GM12878 (cell line): ENCODE data around the gene UNC5B. TPM values are rescaled to one million over a fixed set of nuclear protein-coding genes. Genes with fewer than 3 reads are reported as not detected.
"Not testable (repeated sequence)": the region's sequence is repeated elsewhere in the genome, so short reads cannot be mapped to it uniquely, and the experiment has no call there.

Experiments
- ATAC-seq: fragments of 200-7000 bp; cut with Tn5 transposase; 3 replicates; pipeline ENCODE4 v1.9.1; 2020; ENCODE audit warnings: mild to moderate bottlenecking, moderate library complexity
- BruUV-seq: library from RNA; stranded (reverse); fragments of 400-500 nt; replicated peaks from 2 replicates; lab custom pipeline; 2021; lab: Mats Ljungman, UMichigan
- CTCF ChIA-PET: fragments of 300-600 bp; sonication (Branson Sonifier 250); formaldehyde crosslinking; extraction: SDS; loops from one replicate; lab custom pipeline; 2021; ENCODE audit warnings: inconsistent platforms; lab: Yijun Ruan, JAX
- POLR2A ChIA-PET: fragments of 350-600 bp; formaldehyde crosslinking; extraction: SDS; loops from one replicate; lab custom pipeline; 2021; ENCODE audit warnings: inconsistent platforms; lab: Charles Lee
- RAD21 ChIA-PET: fragments of 300-600 bp; sonication (Branson Sonifier 250); formaldehyde crosslinking; loops from one replicate; lab custom pipeline; 2023; ENCODE audit warnings: antibody characterized with exemption; ENCODE audit not compliant: unreplicated experiment; lab: Charles Lee
- SMC1A ChIA-PET: fragments of 300-600 bp; sonication (Branson Sonifier 250); formaldehyde crosslinking; loops from one replicate; lab custom pipeline; 2023; ENCODE audit not compliant: unreplicated experiment, uncharacterized antibody; lab: Charles Lee
- DNase-seq: peaks from one replicate; pipeline ENCODE4 v3.0.0-alpha.2; 2011; ENCODE audit warnings: low read depth, low spot score
- FAIRE-seq: peaks from 3 replicates; lab custom pipeline; 2011; peaks lifted over from hg19 to GRCh38; lab: Jason Lieb, UNC
- H2AFZ ChIP-seq: 2 replicates; pipeline ENCODE4 v1.6.0; 2011; ENCODE audit warnings: low read depth, low read length, control low read depth; ENCODE audit not compliant: control insufficient read depth
- H3K27ac ChIP-seq: 2 replicates; pipeline ENCODE4 v1.5.1; 2011; ENCODE audit warnings: control low read depth; ENCODE audit not compliant: control insufficient read depth, insufficient read depth
- H3K27me3 ChIP-seq, 2 experiments: replicated peaks in 1 of 2; 2 replicates each; pipeline versions ENCODE4 v1.6.0 to v1.6.1; 2011; ENCODE audit warnings: low read length in 1 of 2; ENCODE audit not compliant: control insufficient read depth in 2 of 2, insufficient read depth in 2 of 2
- H3K36me3 ChIP-seq, 2 experiments: 2 replicates each; pipeline ENCODE4 v1.5.1; 2011; ENCODE audit warnings: low read length in 1 of 2; ENCODE audit not compliant: control insufficient read depth in 2 of 2, insufficient read depth in 2 of 2
- H3K4me1 ChIP-seq: 2 replicates; pipeline ENCODE4 v1.6.1; 2011; ENCODE audit warnings: mild to moderate bottlenecking, low read length, moderate library complexity, mixed read lengths; ENCODE audit not compliant: control insufficient read depth, insufficient read depth
- H3K4me2 ChIP-seq: 2 replicates; pipeline ENCODE4 v1.6.0; 2011; ENCODE audit warnings: control low read depth; ENCODE audit not compliant: control insufficient read depth, insufficient read depth
- H3K4me3 ChIP-seq: fragments of 200-600 bp; sonication (generic); 2 replicates; pipeline ENCODE4 v1.5.1; 2016
- H3K79me2 ChIP-seq: 2 replicates; pipeline ENCODE4 v1.6.0; 2011; ENCODE audit warnings: low read length; ENCODE audit not compliant: control insufficient read depth, insufficient read depth
- H3K9ac ChIP-seq: 2 replicates; pipeline ENCODE4 v1.8.0; 2011; ENCODE audit warnings: low read length, control low read depth, mixed read lengths; ENCODE audit not compliant: control insufficient read depth, insufficient read depth
- H3K9me3 ChIP-seq: replicated peaks from 3 replicates; pipeline ENCODE4 v1.5.1; 2011; ENCODE audit warnings: mild to moderate bottlenecking, low read length; ENCODE audit not compliant: control insufficient read depth, insufficient read depth
- H4K20me1 ChIP-seq: 2 replicates; pipeline ENCODE4 v1.6.0; 2011; ENCODE audit not compliant: control insufficient read depth, insufficient read depth
- IRF5 ChIP-seq: fragments of 450-650 bp; IDR thresholded peaks from 2 replicates; pipeline ENCODE4 v1.6.1; 2017; ENCODE audit warnings: borderline replicate concordance
- MTA2 ChIP-seq: fragments of 450-650 bp; IDR thresholded peaks from 2 replicates; pipeline ENCODE4 v1.6.1; 2016; ENCODE audit warnings: low read depth, mild to moderate bottlenecking, moderate library complexity
- NFYB ChIP-seq: IDR thresholded peaks from 2 replicates; pipeline ENCODE4 v1.6.1; 2011; ENCODE audit warnings: low read depth, mild to moderate bottlenecking, low read length, improper control_type of control experiment, moderate library complexity; ENCODE audit not compliant: insufficient read depth
- POLR2A ChIP-seq: IDR thresholded peaks from 2 replicates; pipeline ENCODE4 v1.6.1; 2011; ENCODE audit warnings: low read depth, mild to moderate bottlenecking, low read length
- RAD51 ChIP-seq: fragments of 450-650 bp; IDR thresholded peaks from 2 replicates; pipeline ENCODE4 v1.6.1; 2016; ENCODE audit warnings: moderate library complexity, mild to moderate bottlenecking, inconsistent platforms
- RUNX3 ChIP-seq: IDR thresholded peaks from 2 replicates; pipeline ENCODE4 v1.6.1; 2012; ENCODE audit warnings: low read length, inconsistent platforms
- SREBF1 ChIP-seq: IDR thresholded peaks from 2 replicates; pipeline ENCODE4 v1.6.1; 2012; ENCODE audit warnings: mild to moderate bottlenecking, low read length
- SUPT20H ChIP-seq: IDR thresholded peaks from 2 replicates; pipeline ENCODE4 v1.6.1; 2011; ENCODE audit warnings: low read depth, mild to moderate bottlenecking, low read length, moderate library complexity, borderline replicate concordance; ENCODE audit not compliant: control insufficient read depth
- TARDBP ChIP-seq: IDR thresholded peaks from 2 replicates; pipeline ENCODE4 v1.6.1; 2016; ENCODE audit warnings: borderline replicate concordance
- ZBED1 ChIP-seq: IDR thresholded peaks from 2 replicates; pipeline ENCODE4 v1.6.1; 2016; ENCODE audit warnings: borderline replicate concordance
- WGBS: methylation state at CpG from one replicate; pipeline ENCODE4 v1.1.6; 2016; ENCODE audit warnings: low lambda C conversion rate; ENCODE audit not compliant: insufficient replicate concordance, insufficient coverage; ENCODE audit errors: missing lambda C conversion rate; 5-methylcytosine and 5-hydroxymethylcytosine counted together
- in situ Hi-C: fragments of 300-500 bp; cut with MboI; formaldehyde crosslinking; loops from 9 replicates; pipeline ENCODE4 v1.14.3; 2018; ENCODE audit warnings: mixed read lengths
- intact Hi-C: fragments of 100-400 bp; cut with micrococcal nuclease; formaldehyde crosslinking; loops from one replicate; pipeline ENCODE4 v1.14.2; 2022; ENCODE audit not compliant: unreplicated experiment
- polyA plus RNA-seq, 11 experiments: library from polyadenylated mRNA; depleted of rRNA in 4 of 11; unstranded in 6 of 11; stranded (reverse) in 5 of 11; fragments of >200 nt; fragmentation: Nextera tagmentation in 4 of 11; fragmentation: Illumina TruSeq in 1 of 11; extraction: Ambion mirVana in 4 of 11; extraction: Trizol in 1 of 11; gene quantifications; 1 replicate in 1 of 11; 2 replicates in 10 of 11; pipeline versions ENCODE4 v1.2.1 to v1.2.3, GENCODE V29; 2011 to 2016; ENCODE audit warnings: inconsistent platforms in 2 of 11, missing spikeins in 2 of 11, low read depth in 1 of 11
- total RNA-seq, 4 experiments: library from RNA; depleted of rRNA in 3 of 4; stranded (reverse); fragments of >200 nt in 3 of 4; fragmentation: Illumina TruSeq in 1 of 4; extraction: Trizol in 1 of 4; gene quantifications; 2 replicates each; pipeline versions ENCODE4 v1.2.1 to v1.2.3, GENCODE V29; 2013 to 2021
- TF ChIP-seq, protein P1 (sequence below): IDR thresholded peaks from 2 replicates; pipeline ENCODE4 v1.6.1; 2011; ENCODE audit warnings: borderline replicate concordance, low read depth, mild to moderate bottlenecking, moderate library complexity, low read length; ENCODE audit not compliant: insufficient read depth, poor library complexity, severe bottlenecking
- TF ChIP-seq, protein P2 (sequence below): fragments of 450-650 bp; IDR thresholded peaks from 2 replicates; pipeline ENCODE4 v1.6.1; 2016; ENCODE audit warnings: mild to moderate bottlenecking

The UNC5B gene
- total and polyA plus RNA-seq, 10 of the 15 experiments (the other 5 are each of a cell fraction or from before 2014, with no cell fraction given) = 0.03 to 0.08 TPM; not detected in 8

- no peaks in the 10 kb centered on the region for H4K20me1 ChIP-seq
- FAIRE-seq = no peak
- in situ Hi-C loops = no loop called here
- H3K79me2 ChIP-seq = no peaks in the 10 kb centered on the region
- POLR2A ChIA-PET = no interaction called here
- H2AFZ ChIP-seq = no peak overlapping the region
- H3K36me3 ChIP-seq = no peaks in the 10 kb centered on the region
- RAD21 ChIA-PET = no interaction called here
- no peaks in the 10 kb centered on the region for H3K4me1 ChIP-seq
- no peak overlapping the region for H3K4me3 ChIP-seq
- no peak for DNase-seq
- H3K9me3 ChIP-seq = no peaks in the 10 kb centered on the region
- CTCF ChIA-PET = no interaction called here
- TF ChIP-seq NFYB = no peak
- TF ChIP-seq, protein P1, sequence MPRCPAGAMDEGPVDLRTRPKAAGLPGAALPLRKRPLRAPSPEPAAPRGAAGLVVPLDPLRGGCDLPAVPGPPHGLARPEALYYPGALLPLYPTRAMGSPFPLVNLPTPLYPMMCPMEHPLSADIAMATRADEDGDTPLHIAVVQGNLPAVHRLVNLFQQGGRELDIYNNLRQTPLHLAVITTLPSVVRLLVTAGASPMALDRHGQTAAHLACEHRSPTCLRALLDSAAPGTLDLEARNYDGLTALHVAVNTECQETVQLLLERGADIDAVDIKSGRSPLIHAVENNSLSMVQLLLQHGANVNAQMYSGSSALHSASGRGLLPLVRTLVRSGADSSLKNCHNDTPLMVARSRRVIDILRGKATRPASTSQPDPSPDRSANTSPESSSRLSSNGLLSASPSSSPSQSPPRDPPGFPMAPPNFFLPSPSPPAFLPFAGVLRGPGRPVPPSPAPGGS = no peak
- TF ChIP-seq TARDBP = no peak
- no peak for TF ChIP-seq IRF5
- TF ChIP-seq MTA2 = no peak
- no peak for TF ChIP-seq RAD51
- TF ChIP-seq SUPT20H = no peak
- TF ChIP-seq POLR2A = no peak
- TF ChIP-seq, protein P2, sequence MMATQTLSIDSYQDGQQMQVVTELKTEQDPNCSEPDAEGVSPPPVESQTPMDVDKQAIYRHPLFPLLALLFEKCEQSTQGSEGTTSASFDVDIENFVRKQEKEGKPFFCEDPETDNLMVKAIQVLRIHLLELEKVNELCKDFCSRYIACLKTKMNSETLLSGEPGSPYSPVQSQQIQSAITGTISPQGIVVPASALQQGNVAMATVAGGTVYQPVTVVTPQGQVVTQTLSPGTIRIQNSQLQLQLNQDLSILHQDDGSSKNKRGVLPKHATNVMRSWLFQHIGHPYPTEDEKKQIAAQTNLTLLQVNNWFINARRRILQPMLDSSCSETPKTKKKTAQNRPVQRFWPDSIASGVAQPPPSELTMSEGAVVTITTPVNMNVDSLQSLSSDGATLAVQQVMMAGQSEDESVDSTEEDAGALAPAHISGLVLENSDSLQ = no peak
- no peak for TF ChIP-seq ZBED1
- TF ChIP-seq RUNX3 = no peak
- no peak for TF ChIP-seq SREBF1
- TF ChIP-seq, all 136 proteins: peak for 0
- Histone ChIP-seq H3K4me2 (no peak overlapping the region), H3K9ac (no peak overlapping the region), H3K27ac (no peak overlapping the region), H3K27me3 (peaks cover 2 to 5% of the 10 kb centered on the region in 2 experiments; a peak in 3 of 4 replicates)
- SMC1A ChIA-PET = no interaction called here
- intact Hi-C loops = no loop called here
- WGBS = 0% methylated on average over 5 of the region's 5 CpGs
- BruUV-seq = no TSS peak
- no peak for ATAC-seq
These were observed 83.7 kb downstream of the UNC5B start for GRCh38 chr10:71296086-71296485.

- 41% methylated on average over 13 of the region's 13 CpGs for WGBS
- not testable (repeated sequence) for BruUV-seq
These were observed 84.4 kb downstream of the UNC5B start for GRCh38 chr10:71296811-71297210.

More at GRCh38 chr10:71296811-71297210, 84.4 kb downstream of the UNC5B start:
- H3K9ac ChIP-seq, POLR2A ChIA-PET, SMC1A ChIA-PET, CTCF ChIA-PET, DNase-seq, intact Hi-C loops, H3K27me3 ChIP-seq, H3K36me3 ChIP-seq, H3K4me2 ChIP-seq, H4K20me1 ChIP-seq, H3K4me1 ChIP-seq, H3K27ac ChIP-seq, RAD21 ChIA-PET, H3K79me2 ChIP-seq, H2AFZ ChIP-seq, H3K4me3 ChIP-seq, H3K9me3 ChIP-seq, FAIRE-seq, ATAC-seq, in situ Hi-C loops: not testable (repeated sequence)
